Measurements from ENCODE around the gene HOXA7. TPM values are rescaled to one million over a fixed set of nuclear protein-coding genes. Genes with fewer than 3 reads are reported as not detected.

Gene HOXA7
- total RNA-seq, 1 experiment from 2014 or later, result not detected

GRCh38 chr7:27132978-27133377, 23.5 kb downstream of the HOXA7 start:
- Histone ChIP-seq H3K4me1 (replicated peaks; ENCODE audit: insufficient read depth) (peaks cover 44% of the 10 kb centered on the region), H3K27me3 (ENCODE audit: insufficient read depth, low read depth) (no peaks in the 10 kb centered on the region), H3K4me2 (no peak overlapping the region), H3K27ac (no peak overlapping the region), H3F3A (ENCODE audit: insufficient read depth, low read depth) (peaks cover 28% of the 10 kb centered on the region), H3K36me3 (ENCODE audit: low read depth) (no peaks in the 10 kb centered on the region), H3K4me3 (no peak overlapping the region), H3K79me2 (ENCODE audit: low read depth) (no peaks in the 10 kb centered on the region), H3K9me3 (ENCODE audit: insufficient read depth, low read depth) (no peaks in the 10 kb centered on the region), H4K20me1 (ENCODE audit: insufficient read depth) (no peaks in the 10 kb centered on the region), H2AFZ (no peak overlapping the region), H3K9me2 (ENCODE audit: insufficient read depth) (no peaks in the 10 kb centered on the region)
- ChIA-PET CTCF (no interaction called here), POLR2A (ENCODE audit: unreplicated experiment) (interaction anchor here (0.6 kb wide), 1 partner anchor 17 kb away, joined by 3 read pairs; no protein-coding TSS in a partner anchor)
- DNase-seq, result no peak
- TF ChIP-seq CTCF (conservative IDR thresholded peaks at IDR 0.05) (no peak), EZH2 (IDR thresholded peaks at IDR 0.05; ENCODE audit: low read depth) (no peak)
- intact Hi-C loops (cut with micrococcal nuclease; ENCODE audit: unreplicated experiment), result no loop called here
- BruUV-seq (replicated peaks), result no TSS peak

GRCh38 chr7:27132214-27132613, 24.3 kb downstream of the HOXA7 start:
- no peak overlapping the region for H3K27ac ChIP-seq
- no peaks in the 10 kb centered on the region for H3K27me3 ChIP-seq (ENCODE audit: insufficient read depth, low read depth)
- BruUV-seq (replicated peaks), result no TSS peak
- no peaks in the 10 kb centered on the region for H3K79me2 ChIP-seq (ENCODE audit: low read depth)
- ChIA-PET POLR2A (ENCODE audit: unreplicated experiment) (no interaction called here), CTCF (no interaction called here)
- H3K4me2 ChIP-seq, result no peak overlapping the region
- H3F3A ChIP-seq (ENCODE audit: insufficient read depth, low read depth), result peaks cover 28% of the 10 kb centered on the region
- intact Hi-C loops (cut with micrococcal nuclease; ENCODE audit: unreplicated experiment), result no loop called here
- no peak for DNase-seq
- no peaks in the 10 kb centered on the region for H3K9me3 ChIP-seq (ENCODE audit: insufficient read depth, low read depth)
- H2AFZ ChIP-seq, result no peak overlapping the region
- TF ChIP-seq CTCF (conservative IDR thresholded peaks at IDR 0.05) (no peak), EZH2 (IDR thresholded peaks at IDR 0.05; ENCODE audit: low read depth) (no peak)
- H3K36me3 ChIP-seq (ENCODE audit: low read depth), result no peaks in the 10 kb centered on the region
- no peaks in the 10 kb centered on the region for H3K9me2 ChIP-seq (ENCODE audit: insufficient read depth)
- H4K20me1 ChIP-seq (ENCODE audit: insufficient read depth), result no peaks in the 10 kb centered on the region
- H3K4me1 ChIP-seq (replicated peaks; ENCODE audit: insufficient read depth), result peaks cover 48% of the 10 kb centered on the region
- H3K4me3 ChIP-seq, result no peak overlapping the region

GRCh38 chr7:27131390-27131819, 25.1 kb downstream of the HOXA7 start:
- H3K36me3 ChIP-seq (ENCODE audit: low read depth), result no peaks in the 10 kb centered on the region
- no peak for DNase-seq
- no peaks in the 10 kb centered on the region for H3K9me2 ChIP-seq (ENCODE audit: insufficient read depth)
- H3F3A ChIP-seq (ENCODE audit: insufficient read depth, low read depth), result peaks cover 28% of the 10 kb centered on the region
- POLR2A ChIA-PET (ENCODE audit: unreplicated experiment), result interaction anchor here (0.6 kb wide), 1 partner anchor 166 kb away, joined by 4 read pairs; no protein-coding TSS in a partner anchor
- H2AFZ ChIP-seq, result no peak overlapping the region
- no peak overlapping the region for H3K4me3 ChIP-seq
- CTCF ChIA-PET, result interaction anchor here (0.8 kb wide), 1 partner anchor 278 kb away, joined by 4 read pairs; no protein-coding TSS in a partner anchor
- H3K27ac ChIP-seq, result no peak overlapping the region
- no peak overlapping the region for H3K4me2 ChIP-seq
- no peaks in the 10 kb centered on the region for H3K79me2 ChIP-seq (ENCODE audit: low read depth)
- intact Hi-C loops (cut with micrococcal nuclease; ENCODE audit: unreplicated experiment), result no loop called here
- no peaks in the 10 kb centered on the region for H4K20me1 ChIP-seq (ENCODE audit: insufficient read depth)
- no peaks in the 10 kb centered on the region for H3K9me3 ChIP-seq (ENCODE audit: insufficient read depth, low read depth)
- BruUV-seq (replicated peaks), result no TSS peak
- no peaks in the 10 kb centered on the region for H3K27me3 ChIP-seq (ENCODE audit: insufficient read depth, low read depth)
- TF ChIP-seq CTCF (conservative IDR thresholded peaks at IDR 0.05), result no peak
- TF ChIP-seq EZH2 (IDR thresholded peaks at IDR 0.05; ENCODE audit: low read depth), result no peak
- H3K4me1 ChIP-seq (replicated peaks; ENCODE audit: insufficient read depth), result peaks cover 40% of the 10 kb centered on the region
